Measurements from ENCODE around the gene APOC1. TPM values are rescaled to one million over a fixed set of nuclear protein-coding genes. Genes with fewer than 3 reads are reported as not detected.

Gene APOC1
- polyA plus RNA-seq, 1 of the 3 experiments (the other 2 are of a cell fraction) = 2.7 TPM

- H3K27ac ChIP-seq (ENCODE audit: low read depth in 2 of 2, low read length in 1 of 2) = no peak overlapping the region
- H3K4me1 ChIP-seq (ENCODE audit: control insufficient read depth in 1 of 2, insufficient read depth in 2 of 2, low read depth in 1 of 2, low read length in 1 of 2) = peaks cover 0 to 5% of the 10 kb centered on the region in 2 experiments; a peak in 1 of 4 replicates
- 70% methylated on average over 2 of the region's 5 CpGs for WGBS (ENCODE audit: low lambda C conversion rate)
- no peaks in the 10 kb centered on the region for H4K20me1 ChIP-seq (ENCODE audit: insufficient read depth)
- ChIA-PET CTCF (interaction anchor here (0.5 to 10.2 kb wide), 3 partner anchors 39 to 575 kb away, joined by 4 to 131 read pairs (median 57); partner anchors contain the start of gene APOE), POLR2A (interaction anchor here (1.2 kb wide), 1 partner anchor 39 kb away, joined by 3 read pairs; no protein-coding TSS in a partner anchor)
- peaks cover 5% of the 10 kb centered on the region for H3F3A ChIP-seq (replicated peaks; ENCODE audit: insufficient read depth)
- H3K9ac ChIP-seq = no peak overlapping the region
- H2AFZ ChIP-seq (ENCODE audit: low read depth) = no peak overlapping the region
- TF ChIP-seq MXI1 (IDR thresholded peaks at IDR 0.05; ENCODE audit: low read depth, low read length) = no peak
- peaks cover 3 to 6% of the 10 kb centered on the region in 2 experiments for H3K36me3 ChIP-seq (replicated peaks in 1 of 2; ENCODE audit: control insufficient read depth in 1 of 2, insufficient read depth in 2 of 2, low read length in 1 of 2)
- no peak for DNase-seq
- no peaks in the 10 kb centered on the region for H3K27me3 ChIP-seq (ENCODE audit: insufficient read depth)
- no peaks in the 10 kb centered on the region for H3K9me2 ChIP-seq
- peaks cover 3% of the 10 kb centered on the region; the same call in 1 of the 2 replicates for H3K79me2 ChIP-seq (ENCODE audit: insufficient read depth)
- no peak overlapping the region for H3K4me3 ChIP-seq (ENCODE audit: low read depth in 2 of 2, low read length in 1 of 2)
- H3K4me2 ChIP-seq = no peak overlapping the region
- H3K9me3 ChIP-seq = no peaks in the 10 kb centered on the region
Observed at GRCh38 chr19:44948763-44949374, 34.5 kb downstream of the APOC1 start.

- Histone ChIP-seq H3K27me3 (ENCODE audit: insufficient read depth) (no peaks in the 10 kb centered on the region), H3K79me2 (ENCODE audit: insufficient read depth) (peaks cover 3% of the 10 kb centered on the region; the same call in 1 of the 2 replicates), H4K20me1 (ENCODE audit: insufficient read depth) (no peaks in the 10 kb centered on the region), H3K9me3 (no peaks in the 10 kb centered on the region), H3K4me1 (ENCODE audit: control insufficient read depth in 1 of 2, insufficient read depth in 2 of 2, low read depth in 1 of 2, low read length in 1 of 2) (peaks cover 0 to 5% of the 10 kb centered on the region in 2 experiments; a peak in 1 of 4 replicates), H3K4me3 (ENCODE audit: low read depth in 2 of 2, low read length in 1 of 2) (no peak overlapping the region), H3F3A (replicated peaks; ENCODE audit: insufficient read depth) (peaks cover 8% of the 10 kb centered on the region), H3K9ac (no peak overlapping the region), H3K27ac (ENCODE audit: low read depth in 2 of 2, low read length in 1 of 2) (no peak overlapping the region), H3K36me3 (replicated peaks in 1 of 2; ENCODE audit: control insufficient read depth in 1 of 2, insufficient read depth in 2 of 2, low read length in 1 of 2) (peaks cover 3 to 6% of the 10 kb centered on the region in 2 experiments), H3K4me2 (no peak overlapping the region), H2AFZ (ENCODE audit: low read depth) (no peak overlapping the region), H3K9me2 (no peaks in the 10 kb centered on the region)
- 82% methylated on average over 9 of the region's 9 CpGs for WGBS (ENCODE audit: low lambda C conversion rate)
- TF ChIP-seq SIN3A (IDR thresholded peaks at IDR 0.05; ENCODE audit: borderline replicate concordance, low read depth, low read length) = no peak
- no peak for TF ChIP-seq TAF1 (IDR thresholded peaks at IDR 0.05; ENCODE audit: borderline replicate concordance, low read depth, low read length)
- no peak for TF ChIP-seq TEAD4 (IDR thresholded peaks at IDR 0.05; ENCODE audit: borderline replicate concordance, insufficient read depth)
- TF ChIP-seq YY1 (IDR thresholded peaks at IDR 0.05; ENCODE audit: low read depth) = no peak
- no peak for TF ChIP-seq MXI1 (IDR thresholded peaks at IDR 0.05; ENCODE audit: low read depth, low read length)
- TF ChIP-seq TCF12 (IDR thresholded peaks at IDR 0.05) = no peak
- TF ChIP-seq EP300 (IDR thresholded peaks at IDR 0.05; ENCODE audit: borderline replicate concordance in 1 of 2, low read depth in 1 of 2, low read length in 1 of 2) = no peak
- no peak for TF ChIP-seq MEF2A (IDR thresholded peaks at IDR 0.05; ENCODE audit: borderline replicate concordance, low read depth)
- no peak for TF ChIP-seq RAD21 (IDR thresholded peaks at IDR 0.05; ENCODE audit: low read length)
- TF ChIP-seq FOSL2 (IDR thresholded peaks at IDR 0.05; ENCODE audit: borderline replicate concordance, low read depth) = no peak
- TF ChIP-seq PBX3 (IDR thresholded peaks at IDR 0.05) = no peak
- TF ChIP-seq REST (IDR thresholded peaks at IDR 0.05; ENCODE audit: low read depth, low read length) = no peak
- TF ChIP-seq EZH2phosphoT487 (IDR thresholded peaks at IDR 0.05; ENCODE audit: borderline replicate concordance, low read depth) = no peak
- no peak for TF ChIP-seq CHD2 (IDR thresholded peaks at IDR 0.05; ENCODE audit: low read length, partially characterized antibody)
- TF ChIP-seq USF2 (IDR thresholded peaks at IDR 0.05; ENCODE audit: borderline replicate concordance, low read depth, low read length) = no peak
- no peak for TF ChIP-seq JUND (IDR thresholded peaks at IDR 0.05)
- TF ChIP-seq RXRA (IDR thresholded peaks at IDR 0.05; ENCODE audit: borderline replicate concordance, low read depth) = no peak
- ChIA-PET POLR2A (interaction anchor here (1.2 kb wide), 1 partner anchor 40 kb away, joined by 3 read pairs; no protein-coding TSS in a partner anchor), CTCF (interaction anchor here (5.9 to 10.2 kb wide), 2 partner anchors 40 to 46 kb away, joined by 57 to 131 read pairs; partner anchors contain the start of gene APOE)
- DNase-seq = no peak
Observed at GRCh38 chr19:44949550-44949949, 35.1 kb downstream of the APOC1 start.
